HepG2 (cell line): Measurements from ENCODE around the gene SHC1. TPM values are rescaled to one million over a fixed set of nuclear protein-coding genes. Genes with fewer than 3 reads are reported as not detected.
A peak's percentile ranks its signal among the peaks of the same experiment; 100 is the strongest.

Experiments
- ATM ChIP-seq: fragments of 450-650 bp; IDR thresholded peaks from 2 replicates; pipeline ENCODE4 v1.7.1; 2017; ENCODE audit warnings: mild to moderate bottlenecking, borderline replicate concordance
- ELF3 ChIP-seq: IDR thresholded peaks from 2 replicates; pipeline ENCODE4 v1.6.1; 2016; ENCODE audit warnings: missing genetic modification reagents, missing compliant biosample characterization
- HDAC1 ChIP-seq: sonication (generic); formaldehyde crosslinking; IDR thresholded peaks from 2 replicates; pipeline ENCODE4 v1.5.1; 2020; ENCODE audit warnings: mild to moderate bottlenecking, missing genetic modification reagents
- RFXAP ChIP-seq: sonication (generic); formaldehyde crosslinking; IDR thresholded peaks from 2 replicates; pipeline ENCODE4 v1.4.0; 2020; ENCODE audit warnings: missing genetic modification reagents, borderline replicate concordance
- SOX5 ChIP-seq: IDR thresholded peaks from 2 replicates; pipeline ENCODE4 v1.6.1; 2016; ENCODE audit warnings: borderline replicate concordance
- ZFP36 ChIP-seq: fragments of 150-350 bp; IDR thresholded peaks from 2 replicates; pipeline ENCODE4 v1.6.1; 2018; ENCODE audit warnings: borderline replicate concordance, low read length, low read depth; ENCODE audit not compliant: partially characterized antibody
- ZNF12 ChIP-seq: sonication (generic); formaldehyde crosslinking; IDR thresholded peaks from 2 replicates; pipeline ENCODE4 v1.5.0; 2020; ENCODE audit warnings: missing genetic modification reagents
- ZNF337 ChIP-seq: sonication (generic); formaldehyde crosslinking; IDR thresholded peaks from 2 replicates; pipeline ENCODE4 v1.5.1; 2020; ENCODE audit warnings: missing genetic modification reagents, low read depth, mild to moderate bottlenecking, borderline replicate concordance
- ZNF501 ChIP-seq: sonication (generic); formaldehyde crosslinking; IDR thresholded peaks from 2 replicates; pipeline ENCODE4 v1.5.1; 2020; ENCODE audit warnings: mild to moderate bottlenecking, moderate library complexity, missing genetic modification reagents
- ZNF567 ChIP-seq: sonication (generic); formaldehyde crosslinking; IDR thresholded peaks from 2 replicates; pipeline ENCODE4 v1.8.1; 2023; ENCODE audit warnings: mild to moderate bottlenecking, missing genetic modification reagents, borderline replicate concordance
- ZNF607 ChIP-seq: sonication (generic); formaldehyde crosslinking; IDR thresholded peaks from 2 replicates; pipeline ENCODE4 v1.5.1; 2020; ENCODE audit warnings: missing genetic modification reagents, mild to moderate bottlenecking, borderline replicate concordance
- ZNF816 ChIP-seq: sonication (generic); formaldehyde crosslinking; IDR thresholded peaks from 2 replicates; pipeline ENCODE4 v1.8.0; 2022; ENCODE audit warnings: missing genetic modification reagents, mild to moderate bottlenecking, borderline replicate concordance
- ZNF850 ChIP-seq: sonication (generic); formaldehyde crosslinking; conservative IDR thresholded peaks from 2 replicates; pipeline ENCODE4 v1.9.0; 2021; ENCODE audit warnings: mild to moderate bottlenecking, missing genetic modification reagents
- polyA plus RNA-seq, 8 experiments: library from polyadenylated mRNA; depleted of rRNA in 3 of 8; stranded (reverse) in 7 of 8; unstranded in 1 of 8; fragments of >200 nt; fragmentation: Illumina TruSeq in 4 of 8; extraction: Trizol in 4 of 8; gene quantifications; 2 replicates each; pipeline versions ENCODE4 v1.2.1 to v1.2.3, GENCODE V29; 2011 to 2016; ENCODE audit warnings: low read depth in 4 of 8, missing spikeins in 1 of 8, mixed read lengths in 1 of 8; ENCODE audit not compliant: insufficient read depth in 1 of 8
- total RNA-seq, 5 experiments: library from RNA; depleted of rRNA; stranded (reverse); fragments of >200 nt; fragmentation: Illumina TruSeq; extraction: Trizol; gene quantifications; 2 replicates each; pipeline ENCODE4 v1.2.3, GENCODE V29; 2016; ENCODE audit warnings: low read depth in 1 of 5
- TF ChIP-seq, protein P1 (sequence below): IDR thresholded peaks from 2 replicates; pipeline ENCODE4 v1.6.1; 2016; ENCODE audit warnings: mild to moderate bottlenecking
- TF ChIP-seq, protein P2 (sequence below): sonication (generic); formaldehyde crosslinking; IDR thresholded peaks from 2 replicates; pipeline ENCODE4 v1.4.0; 2020; ENCODE audit warnings: missing genetic modification reagents
- TF ChIP-seq, protein P3 (sequence below): sonication (generic); formaldehyde crosslinking; IDR thresholded peaks from 2 replicates; pipeline ENCODE4 v1.5.0; 2020; ENCODE audit warnings: missing genetic modification reagents
- TF ChIP-seq, protein P4 (sequence below): sonication (generic); formaldehyde crosslinking; IDR thresholded peaks from 2 replicates; pipeline ENCODE4 v1.4.0; 2020; ENCODE audit warnings: missing genetic modification reagents
- TF ChIP-seq, protein P5 (sequence below): sonication (generic); formaldehyde crosslinking; IDR thresholded peaks from 2 replicates; pipeline ENCODE4 v1.5.1; 2020; ENCODE audit warnings: mild to moderate bottlenecking, missing genetic modification reagents, moderate library complexity

Gene SHC1
- total and polyA plus RNA-seq, 2 of the 13 experiments (the other 11 are each of a cell fraction or from before 2014, with no cell fraction given): 52.0 to 137 TPM

DNA sequence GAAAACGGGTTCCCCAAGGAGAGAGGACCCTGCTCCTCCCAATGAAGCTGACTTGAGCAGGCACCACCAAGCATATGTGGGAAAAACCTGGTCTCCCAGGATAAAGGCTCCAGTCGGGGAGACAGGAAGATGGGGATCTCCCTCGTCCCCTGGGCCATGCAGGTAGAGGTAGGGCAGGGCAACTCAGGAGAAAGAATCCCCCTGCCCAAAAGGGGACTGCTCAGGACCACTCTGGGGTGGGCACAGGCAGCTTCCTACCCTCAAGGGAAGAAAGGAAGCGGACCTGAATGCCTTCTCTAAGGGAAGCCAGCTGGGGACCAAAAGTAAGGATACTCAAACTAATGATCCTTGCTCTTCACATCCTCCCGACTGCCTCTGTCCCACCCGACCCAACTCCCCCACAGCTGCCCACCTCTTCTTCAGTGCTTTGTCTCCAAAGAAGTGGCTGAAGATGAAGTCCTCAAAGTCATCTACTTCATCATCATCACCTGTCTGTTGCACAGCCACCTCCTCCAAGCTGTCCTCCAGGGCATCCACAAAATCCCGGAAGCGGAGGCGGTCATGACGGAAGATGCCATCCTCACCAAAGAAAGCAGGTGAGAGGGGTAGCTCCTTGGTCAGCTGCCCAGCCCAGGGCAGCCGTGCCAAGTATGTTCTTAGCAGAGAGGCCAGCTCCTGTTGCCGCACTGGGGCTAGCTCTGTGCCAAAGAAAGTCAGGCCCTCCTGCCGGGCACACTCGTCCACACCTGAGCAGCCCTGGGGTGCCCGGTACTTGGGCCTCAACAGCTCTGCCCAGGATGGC, 25.2 kb downstream of the SHC1 start (continued):
- TF ChIP-seq SOX5 (CRISPR knock-in tag) (0 out of 2 replicates have a peak, but pooled peaks have one; percentile 2), ZFP36 (peak; percentile 58), ZNF567 (no peak), ZNF337 (CRISPR knock-in tag) (no peak), ZNF501 (peak; percentile 33), ATM (no peak), HDAC1 (peak; percentile 29), ZNF850 (0 out of 2 replicates have a peak, but pooled peaks have one; percentile 22), ZNF12 (CRISPR knock-in tag) (no peak), ELF3 (CRISPR knock-in tag) (0 out of 2 replicates have a peak, but pooled peaks have one; percentile 1), ZNF607 (CRISPR knock-in tag) (0 out of 2 replicates have a peak, but pooled peaks have one; percentile 45), RFXAP (no peak), ZNF816 (CRISPR knock-in tag) (0 out of 2 replicates have a peak, but pooled peaks have one; percentile 16)
- TF ChIP-seq, protein P1, sequence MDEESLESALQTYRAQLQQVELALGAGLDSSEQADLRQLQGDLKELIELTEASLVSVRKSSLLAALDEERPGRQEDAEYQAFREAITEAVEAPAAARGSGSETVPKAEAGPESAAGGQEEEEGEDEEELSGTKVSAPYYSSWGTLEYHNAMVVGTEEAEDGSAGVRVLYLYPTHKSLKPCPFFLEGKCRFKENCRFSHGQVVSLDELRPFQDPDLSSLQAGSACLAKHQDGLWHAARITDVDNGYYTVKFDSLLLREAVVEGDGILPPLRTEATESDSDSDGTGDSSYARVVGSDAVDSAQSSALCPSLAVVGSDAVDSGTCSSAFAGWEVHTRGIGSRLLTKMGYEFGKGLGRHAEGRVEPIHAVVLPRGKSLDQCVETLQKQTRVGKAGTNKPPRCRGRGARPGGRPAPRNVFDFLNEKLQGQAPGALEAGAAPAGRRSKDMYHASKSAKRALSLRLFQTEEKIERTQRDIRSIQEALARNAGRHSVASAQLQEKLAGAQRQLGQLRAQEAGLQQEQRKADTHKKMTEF (CRISPR knock-in tag): 0 out of 2 replicates have a peak, but pooled peaks have one; percentile 2
- TF ChIP-seq, protein P2, sequence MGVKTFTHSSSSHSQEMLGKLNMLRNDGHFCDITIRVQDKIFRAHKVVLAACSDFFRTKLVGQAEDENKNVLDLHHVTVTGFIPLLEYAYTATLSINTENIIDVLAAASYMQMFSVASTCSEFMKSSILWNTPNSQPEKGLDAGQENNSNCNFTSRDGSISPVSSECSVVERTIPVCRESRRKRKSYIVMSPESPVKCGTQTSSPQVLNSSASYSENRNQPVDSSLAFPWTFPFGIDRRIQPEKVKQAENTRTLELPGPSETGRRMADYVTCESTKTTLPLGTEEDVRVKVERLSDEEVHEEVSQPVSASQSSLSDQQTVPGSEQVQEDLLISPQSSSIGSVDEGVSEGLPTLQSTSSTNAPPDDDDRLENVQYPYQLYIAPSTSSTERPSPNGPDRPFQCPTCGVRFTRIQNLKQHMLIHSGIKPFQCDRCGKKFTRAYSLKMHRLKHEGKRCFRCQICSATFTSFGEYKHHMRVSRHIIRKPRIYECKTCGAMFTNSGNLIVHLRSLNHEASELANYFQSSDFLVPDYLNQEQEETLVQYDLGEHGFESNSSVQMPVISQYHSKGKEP (CRISPR knock-in tag): no peak
- TF ChIP-seq, protein P3, sequence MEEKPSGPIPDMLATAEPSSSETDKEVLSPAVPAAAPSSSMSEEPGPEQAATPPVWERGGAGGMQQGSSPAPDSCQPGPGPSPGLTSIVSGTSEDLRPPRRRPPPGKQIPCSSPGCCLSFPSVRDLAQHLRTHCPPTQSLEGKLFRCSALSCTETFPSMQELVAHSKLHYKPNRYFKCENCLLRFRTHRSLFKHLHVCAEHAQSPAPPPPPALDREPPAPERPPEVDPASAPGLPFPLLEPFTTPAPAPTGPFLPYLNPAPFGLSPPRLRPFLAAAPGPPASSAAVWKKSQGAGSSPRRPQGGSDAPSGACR (CRISPR knock-in tag): 0 out of 2 replicates have a peak, but pooled peaks have one; percentile 18
- TF ChIP-seq, protein P4, sequence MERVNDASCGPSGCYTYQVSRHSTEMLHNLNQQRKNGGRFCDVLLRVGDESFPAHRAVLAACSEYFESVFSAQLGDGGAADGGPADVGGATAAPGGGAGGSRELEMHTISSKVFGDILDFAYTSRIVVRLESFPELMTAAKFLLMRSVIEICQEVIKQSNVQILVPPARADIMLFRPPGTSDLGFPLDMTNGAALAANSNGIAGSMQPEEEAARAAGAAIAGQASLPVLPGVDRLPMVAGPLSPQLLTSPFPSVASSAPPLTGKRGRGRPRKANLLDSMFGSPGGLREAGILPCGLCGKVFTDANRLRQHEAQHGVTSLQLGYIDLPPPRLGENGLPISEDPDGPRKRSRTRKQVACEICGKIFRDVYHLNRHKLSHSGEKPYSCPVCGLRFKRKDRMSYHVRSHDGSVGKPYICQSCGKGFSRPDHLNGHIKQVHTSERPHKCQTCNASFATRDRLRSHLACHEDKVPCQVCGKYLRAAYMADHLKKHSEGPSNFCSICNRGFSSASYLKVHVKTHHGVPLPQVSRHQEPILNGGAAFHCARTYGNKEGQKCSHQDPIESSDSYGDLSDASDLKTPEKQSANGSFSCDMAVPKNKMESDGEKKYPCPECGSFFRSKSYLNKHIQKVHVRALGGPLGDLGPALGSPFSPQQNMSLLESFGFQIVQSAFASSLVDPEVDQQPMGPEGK (CRISPR knock-in tag): no peak
- TF ChIP-seq, protein P5, sequence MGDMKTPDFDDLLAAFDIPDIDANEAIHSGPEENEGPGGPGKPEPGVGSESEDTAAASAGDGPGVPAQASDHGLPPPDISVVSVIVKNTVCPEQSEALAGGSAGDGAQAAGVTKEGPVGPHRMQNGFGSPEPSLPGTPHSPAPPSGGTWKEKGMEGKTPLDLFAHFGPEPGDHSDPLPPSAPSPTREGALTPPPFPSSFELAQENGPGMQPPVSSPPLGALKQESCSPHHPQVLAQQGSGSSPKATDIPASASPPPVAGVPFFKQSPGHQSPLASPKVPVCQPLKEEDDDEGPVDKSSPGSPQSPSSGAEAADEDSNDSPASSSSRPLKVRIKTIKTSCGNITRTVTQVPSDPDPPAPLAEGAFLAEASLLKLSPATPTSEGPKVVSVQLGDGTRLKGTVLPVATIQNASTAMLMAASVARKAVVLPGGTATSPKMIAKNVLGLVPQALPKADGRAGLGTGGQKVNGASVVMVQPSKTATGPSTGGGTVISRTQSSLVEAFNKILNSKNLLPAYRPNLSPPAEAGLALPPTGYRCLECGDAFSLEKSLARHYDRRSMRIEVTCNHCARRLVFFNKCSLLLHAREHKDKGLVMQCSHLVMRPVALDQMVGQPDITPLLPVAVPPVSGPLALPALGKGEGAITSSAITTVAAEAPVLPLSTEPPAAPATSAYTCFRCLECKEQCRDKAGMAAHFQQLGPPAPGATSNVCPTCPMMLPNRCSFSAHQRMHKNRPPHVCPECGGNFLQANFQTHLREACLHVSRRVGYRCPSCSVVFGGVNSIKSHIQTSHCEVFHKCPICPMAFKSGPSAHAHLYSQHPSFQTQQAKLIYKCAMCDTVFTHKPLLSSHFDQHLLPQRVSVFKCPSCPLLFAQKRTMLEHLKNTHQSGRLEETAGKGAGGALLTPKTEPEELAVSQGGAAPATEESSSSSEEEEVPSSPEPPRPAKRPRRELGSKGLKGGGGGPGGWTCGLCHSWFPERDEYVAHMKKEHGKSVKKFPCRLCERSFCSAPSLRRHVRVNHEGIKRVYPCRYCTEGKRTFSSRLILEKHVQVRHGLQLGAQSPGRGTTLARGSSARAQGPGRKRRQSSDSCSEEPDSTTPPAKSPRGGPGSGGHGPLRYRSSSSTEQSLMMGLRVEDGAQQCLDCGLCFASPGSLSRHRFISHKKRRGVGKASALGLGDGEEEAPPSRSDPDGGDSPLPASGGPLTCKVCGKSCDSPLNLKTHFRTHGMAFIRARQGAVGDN (CRISPR knock-in tag): peak; percentile 8; the same call in 1 of the 2 replicates
